Measurements from ENCODE around the gene DNAI1. TPM values are rescaled to one million over a fixed set of nuclear protein-coding genes. Genes with fewer than 3 reads are reported as not detected.

Gene DNAI1
- total RNA-seq (not detected), polyA plus RNA-seq (not detected)

DNA sequence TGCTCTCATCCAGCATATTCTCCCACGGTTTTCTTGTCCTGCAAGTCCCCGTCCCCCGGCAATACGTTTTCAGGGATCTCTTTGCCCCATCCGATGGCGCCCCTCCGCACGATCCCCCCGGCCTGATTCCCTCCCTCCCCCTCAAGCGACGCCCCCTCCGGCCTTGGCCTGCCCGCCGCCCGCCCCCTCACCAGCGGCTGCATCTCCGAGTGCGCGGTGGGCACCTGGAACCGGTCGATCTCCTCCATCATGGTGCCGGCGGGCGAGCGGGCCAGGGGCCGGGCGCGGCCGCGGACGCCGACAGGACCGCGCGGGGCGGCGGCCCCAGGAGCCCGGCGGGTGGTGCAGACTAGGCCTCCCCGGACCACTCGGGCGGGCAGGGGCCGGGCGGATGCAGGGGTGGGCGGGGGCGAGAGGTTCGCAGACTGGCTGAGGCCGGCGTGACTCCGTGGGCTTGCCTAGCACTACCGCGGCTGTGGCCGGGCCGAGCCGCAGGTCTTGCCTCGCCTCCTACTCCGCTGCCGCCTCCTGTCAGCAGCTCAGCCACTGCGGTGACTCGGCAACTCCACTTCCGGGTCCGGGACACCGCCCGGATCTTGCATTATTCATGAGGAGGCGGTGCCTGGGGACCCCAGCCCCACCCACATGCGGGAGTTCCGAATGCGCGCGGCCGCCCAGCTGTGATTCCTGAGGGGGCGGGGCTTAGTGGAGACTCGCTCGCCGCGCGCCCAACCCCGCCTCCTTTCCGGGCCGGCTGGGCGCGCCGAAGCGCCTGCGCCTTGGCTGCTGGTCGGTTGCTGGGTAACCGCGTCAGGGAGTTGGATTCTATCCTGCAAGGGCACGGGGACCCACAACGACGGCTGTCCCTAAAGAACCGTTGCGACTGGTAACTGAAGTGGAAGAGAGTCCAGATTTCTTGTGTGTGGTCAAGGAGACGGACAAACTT lies at the start of gene DNAI1, which contains the start of gene FAM219A:
Gene DNAI1 (plus strand): TSS at position 793 of the 946 bp plus-strand sequence. CDS start 201 bp downstream, outside the sequence.
Gene FAM219A (minus strand): TSS at position 558 of the 946 bp plus-strand sequence. CDS start 307 bp downstream, at position 251.
- Mint-ChIP-seq H3K4me3 (peak within 1 kb of the TSS; percentile 90 to 95 (median 92)), H3K4me1 (peaks cover 18 to 30% (median 24%) of the 10 kb centered on the region in 4 donors), H3K27me3 (no peaks in the 10 kb centered on the region), H3K27ac (peak within 1 kb of the TSS; percentile 49 to 90 (median 88)), H3K9me3 (peaks cover 0 to 2% (median 0%) of the 10 kb centered on the region in 8 donors), H3K36me3 (peaks cover 0 to 4% of the 10 kb centered on the region in 2 donors)
- ChIA-PET CTCF (ENCODE audit: partially characterized antibody) (interaction anchor here (0.6 to 1.1 kb wide), 2 partner anchors 42 to 72 kb away, joined by 3 read pairs; no protein-coding TSS in a partner anchor), POLR2A (ENCODE audit: partially characterized antibody) (interaction anchor here (0.6 to 1.8 kb wide), 7 partner anchors 9 to 614 kb away, joined by 3 to 8 read pairs (median 3); partner anchors contain the start of genes ENHO, MYORG, SIGMAR1 and VCP)
- DNase-seq: peak; percentile 98 to 100 (median 99)
- H3K9me3 ChIP-seq (ENCODE audit: control insufficient read depth in 1 of 2, low read length in 2 of 2): no peaks in the 10 kb centered on the region
- intact Hi-C loops (cut with micrococcal nuclease): loop anchor here (1.0 to 5.0 kb wide), 8 partner anchors 65 to 641 kb away; partner anchors contain the start of genes KIF24, MYORG, NUDT2 and RPP25L
- H3K27ac ChIP-seq (ENCODE audit: low read depth, low read length): peak within 1 kb of the TSS; percentile 5
- peak within 1 kb of the TSS; percentile 44 to 61 for H3K4me3 ChIP-seq (ENCODE audit: low read length in 2 of 2)
- peaks cover 19% of the 10 kb centered on the region for H3K4me1 ChIP-seq (ENCODE audit: insufficient read depth, low read length)
- no peaks in the 10 kb centered on the region for H3K36me3 ChIP-seq (ENCODE audit: insufficient read depth, low read length)
- H3K27me3 ChIP-seq (ENCODE audit: insufficient read depth, low read length): no peaks in the 10 kb centered on the region

DNA sequence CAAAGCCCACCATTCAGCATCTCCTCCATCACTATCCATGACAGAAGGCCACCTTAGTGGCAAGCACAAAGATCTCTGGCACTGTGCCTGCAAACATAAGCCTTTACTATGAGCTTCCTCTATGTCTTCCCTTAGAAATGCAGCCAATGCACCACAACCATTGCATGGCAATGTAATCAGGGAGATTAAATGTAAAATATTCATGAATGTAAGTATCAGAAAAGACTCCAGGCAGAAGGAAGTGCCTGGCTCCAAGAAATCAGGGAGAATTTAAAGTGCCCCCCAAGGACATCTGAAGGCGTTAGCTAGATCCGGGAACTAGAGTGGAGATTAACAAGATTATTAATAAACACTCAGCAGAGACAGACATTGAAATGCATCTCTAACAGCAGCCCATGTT lies 49.5 kb upstream of the DNAI1 start:
- Mint-ChIP-seq H3K36me3 (peaks cover 0 to 7% of the 10 kb centered on the region in 2 donors), H3K9me3 (peaks cover 0 to 2% (median 0%) of the 10 kb centered on the region in 8 donors), H3K27me3 (no peaks in the 10 kb centered on the region), H3K4me1 (no peaks in the 10 kb centered on the region), H3K4me3 (no peak overlapping the region), H3K27ac (no peak overlapping the region)
- DNase-seq: no peak
- POLR2A ChIA-PET (ENCODE audit: partially characterized antibody): no interaction called here
- CTCF ChIA-PET (ENCODE audit: partially characterized antibody): interaction anchor here (1.0 to 1.3 kb wide), 2 partner anchors 91 to 195 kb away, joined by 3 read pairs; no protein-coding TSS in a partner anchor
- Histone ChIP-seq H3K9me3 (ENCODE audit: control insufficient read depth in 1 of 2, low read length in 2 of 2) (no peaks in the 10 kb centered on the region), H3K27me3 (ENCODE audit: insufficient read depth, low read length) (no peaks in the 10 kb centered on the region), H3K4me1 (ENCODE audit: insufficient read depth, low read length) (no peaks in the 10 kb centered on the region), H3K4me3 (ENCODE audit: low read length in 2 of 2) (no peak overlapping the region), H3K36me3 (ENCODE audit: insufficient read depth, low read length) (no peaks in the 10 kb centered on the region), H3K27ac (ENCODE audit: low read depth, low read length) (no peak overlapping the region)
- intact Hi-C loops (cut with micrococcal nuclease): no loop called here

GRCh38 chr9:34412336-34412735 lies 46.3 kb upstream of the DNAI1 start:
- Mint-ChIP-seq H3K36me3 (peaks cover 0 to 4% of the 10 kb centered on the region in 2 donors), H3K9me3 (peaks cover 0 to 2% (median 0%) of the 10 kb centered on the region in 8 donors), H3K4me1 (no peaks in the 10 kb centered on the region), H3K27ac (no peak overlapping the region), H3K27me3 (no peaks in the 10 kb centered on the region), H3K4me3 (no peak overlapping the region)
- no peaks in the 10 kb centered on the region for H3K36me3 ChIP-seq (ENCODE audit: insufficient read depth, low read length)
- ChIA-PET POLR2A (ENCODE audit: partially characterized antibody) (no interaction called here), CTCF (ENCODE audit: partially characterized antibody) (interaction anchor here (1.0 to 1.5 kb wide), 2 partner anchors 88 to 179 kb away, joined by 5 read pairs; no protein-coding TSS in a partner anchor)
- no peak overlapping the region for H3K4me3 ChIP-seq (ENCODE audit: low read length in 2 of 2)
- H3K9me3 ChIP-seq (ENCODE audit: control insufficient read depth in 1 of 2, low read length in 2 of 2): no peaks in the 10 kb centered on the region
- DNase-seq: no peak
- no peak overlapping the region for H3K27ac ChIP-seq (ENCODE audit: low read depth, low read length)
- intact Hi-C loops (cut with micrococcal nuclease): no loop called here
- no peaks in the 10 kb centered on the region for H3K4me1 ChIP-seq (ENCODE audit: insufficient read depth, low read length)
- H3K27me3 ChIP-seq (ENCODE audit: insufficient read depth, low read length): no peaks in the 10 kb centered on the region

GRCh38 chr9:34413231-34413852 lies 45.3 kb upstream of the DNAI1 start:
- no peak overlapping the region for H3K4me3 ChIP-seq (ENCODE audit: low read length in 2 of 2)
- intact Hi-C loops (cut with micrococcal nuclease): no loop called here
- H3K27ac ChIP-seq (ENCODE audit: low read depth, low read length): no peak overlapping the region
- no peaks in the 10 kb centered on the region for H3K9me3 ChIP-seq (ENCODE audit: control insufficient read depth in 1 of 2, low read length in 2 of 2)
- no peaks in the 10 kb centered on the region for H3K27me3 Mint-ChIP-seq
- no peaks in the 10 kb centered on the region for H3K36me3 ChIP-seq (ENCODE audit: insufficient read depth, low read length)
- H3K27me3 ChIP-seq (ENCODE audit: insufficient read depth, low read length): no peaks in the 10 kb centered on the region
- ChIA-PET POLR2A (ENCODE audit: partially characterized antibody) (no interaction called here), CTCF (ENCODE audit: partially characterized antibody) (interaction anchor here (6.0 kb wide), 1 partner anchor 9 kb away, joined by 26 read pairs; no protein-coding TSS in a partner anchor)
- H3K27ac Mint-ChIP-seq: no peak overlapping the region
- H3K9me3 Mint-ChIP-seq: peaks cover 0 to 2% (median 0%) of the 10 kb centered on the region in 8 donors
- H3K36me3 Mint-ChIP-seq: peaks cover 0 to 10% of the 10 kb centered on the region in 2 donors
- no peaks in the 10 kb centered on the region for H3K4me1 ChIP-seq (ENCODE audit: insufficient read depth, low read length)
- no peaks in the 10 kb centered on the region for H3K4me1 Mint-ChIP-seq
- H3K4me3 Mint-ChIP-seq: no peak overlapping the region
- peak in 3 of 5 donors; percentile 6 to 17 (median 13) for DNase-seq

DNA sequence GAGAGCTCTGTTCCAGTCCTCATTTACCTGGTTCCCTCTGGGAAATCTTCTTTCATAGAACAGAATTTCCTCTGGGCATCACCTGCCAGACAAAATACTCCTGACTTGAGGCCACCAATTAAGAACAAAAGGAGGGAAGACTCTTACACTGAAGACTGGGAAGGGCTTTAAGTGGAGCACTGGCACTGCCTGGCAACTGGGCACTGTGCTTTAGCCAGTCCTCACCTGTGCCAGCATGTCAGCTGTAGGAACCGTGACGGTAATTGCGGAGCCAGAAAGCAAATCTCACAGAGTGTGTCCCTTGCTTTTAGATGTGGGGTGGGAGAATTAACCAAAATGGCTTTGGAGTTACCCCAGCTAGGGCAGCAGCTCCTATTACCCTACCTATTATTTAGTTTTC lies 40.9 kb upstream of the DNAI1 start:
- ChIA-PET POLR2A (ENCODE audit: partially characterized antibody) (no interaction called here), CTCF (ENCODE audit: partially characterized antibody) (interaction anchor here (1.4 to 6.0 kb wide), 2 partner anchors 14 to 21 kb away, joined by 5 to 26 read pairs; no protein-coding TSS in a partner anchor)
- DNase-seq: no peak
- Mint-ChIP-seq H3K27me3 (no peaks in the 10 kb centered on the region), H3K36me3 (peaks cover 0 to 8% of the 10 kb centered on the region in 2 donors), H3K27ac (no peak overlapping the region), H3K4me1 (no peaks in the 10 kb centered on the region), H3K4me3 (no peak overlapping the region), H3K9me3 (no peaks in the 10 kb centered on the region)
- Histone ChIP-seq H3K4me1 (ENCODE audit: insufficient read depth, low read length) (no peaks in the 10 kb centered on the region), H3K9me3 (ENCODE audit: control insufficient read depth in 1 of 2, low read length in 2 of 2) (no peaks in the 10 kb centered on the region), H3K36me3 (ENCODE audit: insufficient read depth, low read length) (no peaks in the 10 kb centered on the region), H3K27ac (ENCODE audit: low read depth, low read length) (no peak overlapping the region), H3K27me3 (ENCODE audit: insufficient read depth, low read length) (no peaks in the 10 kb centered on the region), H3K4me3 (ENCODE audit: low read length in 2 of 2) (no peak overlapping the region)
- intact Hi-C loops (cut with micrococcal nuclease): no loop called here

- ChIA-PET POLR2A (ENCODE audit: partially characterized antibody) (no interaction called here), CTCF (ENCODE audit: partially characterized antibody) (interaction anchor here (1.9 kb wide), 1 partner anchor 15 kb away, joined by 12 read pairs; no protein-coding TSS in a partner anchor)
- intact Hi-C loops (cut with micrococcal nuclease): no loop called here
- peak overlapping the region in 1 of 7 donors; percentile 38 for H3K27ac Mint-ChIP-seq
- H3K9me3 Mint-ChIP-seq: no peaks in the 10 kb centered on the region
- no peak overlapping the region for H3K27ac ChIP-seq (ENCODE audit: low read depth, low read length)
- H3K27me3 ChIP-seq (ENCODE audit: insufficient read depth, low read length): no peaks in the 10 kb centered on the region
- no peaks in the 10 kb centered on the region for H3K36me3 ChIP-seq (ENCODE audit: insufficient read depth, low read length)
- H3K36me3 Mint-ChIP-seq: peaks cover 0 to 8% of the 10 kb centered on the region in 2 donors
- no peak for DNase-seq
- H3K4me3 Mint-ChIP-seq: no peak overlapping the region
- H3K4me3 ChIP-seq (ENCODE audit: low read length in 2 of 2): no peak overlapping the region
- H3K27me3 Mint-ChIP-seq: no peaks in the 10 kb centered on the region
- peaks cover 0 to 3% (median 0%) of the 10 kb centered on the region in 4 donors for H3K4me1 Mint-ChIP-seq
- no peaks in the 10 kb centered on the region for H3K4me1 ChIP-seq (ENCODE audit: insufficient read depth, low read length)
- H3K9me3 ChIP-seq (ENCODE audit: control insufficient read depth in 1 of 2, low read length in 2 of 2): no peaks in the 10 kb centered on the region
These were observed 38.7 kb upstream of the DNAI1 start for GRCh38 chr9:34419716-34420504.
